PC-9 (cell line): ENCODE measurements around the gene TYRP1. TPM values are rescaled to one million over a fixed set of nuclear protein-coding genes. Genes with fewer than 3 reads are reported as not detected.
"Not testable (repeated sequence)": the region's sequence is repeated elsewhere in the genome, so short reads cannot be mapped to it uniquely, and the experiment has no call there.

Experiments
- BruUV-seq: library from RNA; stranded (reverse); fragments of 400-500 nt; replicated peaks from 2 replicates; lab custom pipeline; 2021; lab: Mats Ljungman, UMichigan
- CTCF ChIA-PET: fragments of 300-600 bp; sonication (Branson Sonifier 250); formaldehyde crosslinking; loops from one replicate; lab custom pipeline; 2022; ENCODE audit warnings: antibody characterized with exemption; lab: Charles Lee
- POLR2A ChIA-PET: fragments of 300-600 bp; sonication (Branson Sonifier 250); formaldehyde crosslinking; loops from one replicate; lab custom pipeline; 2022; ENCODE audit warnings: antibody characterized with exemption; ENCODE audit not compliant: unreplicated experiment; lab: Charles Lee
- DNase-seq, 2 experiments: peaks; one replicate each; pipeline versions ENCODE4 v3.0.0 to v3.0.0-alpha.2; 2015 to 2022; ENCODE audit warnings: mixed read lengths in 1 of 2
- H2AFZ ChIP-seq: fragments of 200-600 bp; sonication (generic); 2 replicates; pipeline ENCODE4 v1.8.1; 2017; ENCODE audit warnings: antibody characterized with exemption
- H3F3A ChIP-seq: fragments of 200-600 bp; sonication (generic); 2 replicates; pipeline ENCODE4 v1.8.1; 2017; ENCODE audit warnings: antibody characterized with exemption, mild to moderate bottlenecking, low read depth; ENCODE audit not compliant: insufficient read depth
- H3K27ac ChIP-seq: fragments of 200-600 bp; sonication (generic); 2 replicates; pipeline ENCODE4 v1.6.1; 2016; ENCODE audit warnings: mixed run types
- H3K27me3 ChIP-seq: fragments of 200-600 bp; sonication (generic); 2 replicates; pipeline ENCODE4 v1.6.1; 2016; ENCODE audit warnings: low read depth, mixed run types; ENCODE audit not compliant: insufficient read depth
- H3K36me3 ChIP-seq: fragments of 200-600 bp; sonication (generic); 2 replicates; pipeline ENCODE4 v1.6.1; 2016; ENCODE audit warnings: low read depth, mixed run types
- H3K4me1 ChIP-seq: fragments of 200-600 bp; sonication (generic); replicated peaks from 2 replicates; pipeline ENCODE4 v1.6.1; 2016; ENCODE audit warnings: mixed run types; ENCODE audit not compliant: insufficient read depth
- H3K4me2 ChIP-seq: fragments of 200-600 bp; sonication (generic); 2 replicates; pipeline ENCODE4 v1.6.1; 2017; ENCODE audit warnings: mixed run types
- H3K4me3 ChIP-seq: fragments of 200-600 bp; sonication (generic); 2 replicates; pipeline ENCODE4 v1.6.1; 2016; ENCODE audit warnings: mixed run types
- H3K79me2 ChIP-seq: fragments of 200-600 bp; sonication (generic); 2 replicates; pipeline ENCODE4 v1.6.1; 2017; ENCODE audit warnings: low read depth, mixed run types
- H3K9me2 ChIP-seq: fragments of 200-600 bp; sonication (generic); 2 replicates; pipeline ENCODE4 v1.8.1; 2017; ENCODE audit warnings: mild to moderate bottlenecking; ENCODE audit not compliant: insufficient read depth
- H3K9me3 ChIP-seq: fragments of 200-600 bp; sonication (generic); 2 replicates; pipeline ENCODE4 v1.8.1; 2016; ENCODE audit warnings: low read depth; ENCODE audit not compliant: insufficient read depth
- H4K20me1 ChIP-seq: fragments of 200-600 bp; sonication (generic); 2 replicates; pipeline ENCODE4 v1.8.1; 2017; ENCODE audit not compliant: insufficient read depth
- CTCF ChIP-seq: fragments of 200-600 bp; sonication (generic); conservative IDR thresholded peaks from 2 replicates; pipeline ENCODE4 v1.6.1; 2017; ENCODE audit warnings: mixed run types, antibody characterized with exemption, mild to moderate bottlenecking, moderate library complexity
- EZH2 ChIP-seq: fragments of 200-600 bp; sonication (generic); IDR thresholded peaks from 2 replicates; pipeline ENCODE4 v1.8.0; 2017; ENCODE audit warnings: antibody characterized with exemption, low read depth
- intact Hi-C: fragments of 100-400 bp; cut with micrococcal nuclease; formaldehyde crosslinking; loops from one replicate; pipeline ENCODE4 v1.10.0; 2022; ENCODE audit not compliant: unreplicated experiment
- total RNA-seq: library from RNA; stranded (reverse); gene quantifications from 2 replicates; pipeline ENCODE4 v1.2.3, GENCODE V29; 2021

The TYRP1 gene
- total RNA-seq, 1 experiment from 2014 or later: not detected

- Histone ChIP-seq H3K79me2 (no peaks in the 10 kb centered on the region), H3K4me2 (no peak overlapping the region), H3K9me2 (no peaks in the 10 kb centered on the region), H3K4me1 (no peaks in the 10 kb centered on the region), H3K4me3 (no peak overlapping the region), H3K27ac (no peak overlapping the region), H2AFZ (no peak overlapping the region), H3F3A (no peaks in the 10 kb centered on the region), H3K36me3 (no peaks in the 10 kb centered on the region), H4K20me1 (no peaks in the 10 kb centered on the region), H3K9me3 (no peaks in the 10 kb centered on the region), H3K27me3 (no peaks in the 10 kb centered on the region)
- TF ChIP-seq CTCF (no peak), EZH2 (no peak)
- POLR2A ChIA-PET: no interaction called here
- no TSS peak for BruUV-seq
- intact Hi-C loops: no loop called here
- DNase-seq: no peak
- CTCF ChIA-PET: no interaction called here
Observed at GRCh38 chr9:12670006-12670405, 23.2 kb upstream of the TYRP1 start.

GRCh38 chr9:12674961-12675360 lies 18.2 kb upstream of the TYRP1 start:
- DNase-seq: no peak
- Histone ChIP-seq H3K9me3 (no peaks in the 10 kb centered on the region), H3K4me2 (no peak overlapping the region), H3K36me3 (no peaks in the 10 kb centered on the region), H3K27ac (no peak overlapping the region), H3K4me1 (no peaks in the 10 kb centered on the region; the same call in 1 of the 2 replicates), H3K9me2 (no peaks in the 10 kb centered on the region; the same call in 1 of the 2 replicates), H3K79me2 (no peaks in the 10 kb centered on the region), H3K4me3 (no peak overlapping the region), H2AFZ (no peak overlapping the region), H4K20me1 (no peaks in the 10 kb centered on the region), H3K27me3 (no peaks in the 10 kb centered on the region), H3F3A (no peaks in the 10 kb centered on the region)
- TF ChIP-seq CTCF: no peak
- no peak for TF ChIP-seq EZH2
- BruUV-seq: no TSS peak
- CTCF ChIA-PET: no interaction called here
- intact Hi-C loops: no loop called here
- POLR2A ChIA-PET: no interaction called here

GRCh38 chr9:12677462-12678126 lies 15.6 kb upstream of the TYRP1 start:
- CTCF ChIA-PET, H3K4me2 ChIP-seq, H2AFZ ChIP-seq, intact Hi-C loops, H3K4me3 ChIP-seq, H3F3A ChIP-seq, DNase-seq, H3K9me2 ChIP-seq, H3K9me3 ChIP-seq, H3K79me2 ChIP-seq, H3K27ac ChIP-seq, BruUV-seq, H3K4me1 ChIP-seq, H4K20me1 ChIP-seq, POLR2A ChIA-PET, H3K36me3 ChIP-seq, H3K27me3 ChIP-seq: not testable (repeated sequence)

GRCh38 chr9:12680341-12680740 lies 12.8 kb upstream of the TYRP1 start:
- Histone ChIP-seq H2AFZ (no peak overlapping the region), H3K4me2 (no peak overlapping the region), H4K20me1 (no peaks in the 10 kb centered on the region), H3K9me3 (no peaks in the 10 kb centered on the region), H3F3A (no peaks in the 10 kb centered on the region), H3K4me3 (no peak overlapping the region), H3K27me3 (no peaks in the 10 kb centered on the region), H3K27ac (no peak overlapping the region), H3K4me1 (no peaks in the 10 kb centered on the region; the same call in 1 of the 2 replicates), H3K79me2 (no peaks in the 10 kb centered on the region), H3K36me3 (no peaks in the 10 kb centered on the region), H3K9me2 (no peaks in the 10 kb centered on the region; the same call in 1 of the 2 replicates)
- TF ChIP-seq CTCF (no peak), EZH2 (no peak)
- intact Hi-C loops: no loop called here
- POLR2A ChIA-PET: no interaction called here
- DNase-seq: no peak
- CTCF ChIA-PET: no interaction called here
- no TSS peak for BruUV-seq
